Left hindlimb (tissue), 1 donor: Measurements from ENCODE around the gene E2F6.
"Not testable (repeated sequence)": the region's sequence is repeated elsewhere in the genome, so short reads cannot be mapped to it uniquely, and the experiment has no call there.

Source experiments
- DNase-seq: peaks from one replicate; pipeline ENCODE4 v3.0.0-alpha.2; 2018

E2F6 gene

GRCh38 chr2:11411244-11411643 lies 54.7 kb downstream of the E2F6 start:
- no peak for DNase-seq

- no peak for DNase-seq
These were observed 55.9 kb downstream of the E2F6 start for GRCh38 chr2:11410101-11410500.

- DNase-seq, result no peak
These were observed 56.4 kb downstream of the E2F6 start for GRCh38 chr2:11409572-11409959.

GRCh38 chr2:11408959-11409571 lies 56.9 kb downstream of the E2F6 start:
- no peak for DNase-seq

- DNase-seq, result no peak
These were observed 58.5 kb downstream of the E2F6 start for GRCh38 chr2:11407413-11407812.

- DNase-seq, result peak; percentile 79
These were observed 59.0 kb downstream of the E2F6 start for GRCh38 chr2:11406958-11407381.

GRCh38 chr2:11406267-11406957 lies 59.5 kb downstream of the E2F6 start:
- peak; percentile 78 for DNase-seq

- DNase-seq, result no peak
These were observed 60.2 kb downstream of the E2F6 start for GRCh38 chr2:11405599-11406266.

GRCh38 chr2:11405074-11405406 lies 60.9 kb downstream of the E2F6 start:
- not testable (repeated sequence) for DNase-seq

- DNase-seq, result no peak
These were observed 61.4 kb downstream of the E2F6 start for GRCh38 chr2:11404376-11405073.

- no peak for DNase-seq
These were observed 63.5 kb downstream of the E2F6 start for GRCh38 chr2:11402436-11402835.

GRCh38 chr2:11399438-11399762 lies 66.6 kb downstream of the E2F6 start:
- no peak for DNase-seq

GRCh38 chr2:11398750-11399437 lies 67.1 kb downstream of the E2F6 start:
- DNase-seq, result peak; percentile 53

- DNase-seq, result no peak
These were observed 68.4 kb downstream of the E2F6 start for GRCh38 chr2:11397513-11397912.

GRCh38 chr2:11396467-11397445 lies 69.2 kb downstream of the E2F6 start:
- DNase-seq, result no peak

GRCh38 chr2:11396021-11396420 lies 69.9 kb downstream of the E2F6 start:
- no peak for DNase-seq

- no peak for DNase-seq
These were observed 70.6 kb downstream of the E2F6 start for GRCh38 chr2:11395389-11395788.
